Endothelial cell of umbilical vein (primary cell): ENCODE measurements around the gene MAGIX.

Experiments
- CTCF ChIP-seq, 2 donors: IDR thresholded peaks; 1 replicate in 1 of 2; 2 replicates in 1 of 2; pipeline ENCODE4 v1.5.1; 2011; ENCODE audit warnings: low read length in 2 of 2, mild to moderate bottlenecking in 2 of 2, moderate library complexity in 2 of 2, control low read depth in 1 of 2, inconsistent platforms in 1 of 2, low read depth in 1 of 2; ENCODE audit not compliant: insufficient read depth in 1 of 2; ENCODE audit errors: extremely low read depth in 1 of 2
- EZH2 ChIP-seq: IDR thresholded peaks from 2 replicates; pipeline ENCODE4 v1.6.1; 2012; ENCODE audit warnings: borderline replicate concordance, low read depth, mild to moderate bottlenecking, moderate library complexity, low read length, inconsistent platforms; ENCODE audit not compliant: severe bottlenecking
- FOS ChIP-seq: IDR thresholded peaks from 2 replicates; pipeline ENCODE4 v1.6.1; 2011; ENCODE audit warnings: mild to moderate bottlenecking, low read length, moderate library complexity, borderline replicate concordance; ENCODE audit not compliant: insufficient read depth
- MAX ChIP-seq: IDR thresholded peaks from 2 replicates; pipeline ENCODE4 v1.6.1; 2011; ENCODE audit not compliant: insufficient read depth, insufficient read length
- MYC ChIP-seq: IDR thresholded peaks from one replicate; pipeline ENCODE4 v1.6.1; 2011; ENCODE audit warnings: mild to moderate bottlenecking, low read depth, low read length
- POLR2A ChIP-seq: IDR thresholded peaks from 2 replicates; pipeline ENCODE4 v1.6.1; 2012; ENCODE audit warnings: low read depth, mild to moderate bottlenecking, control low read depth, low read length
- POLR2AphosphoS5 ChIP-seq: IDR thresholded peaks from 2 replicates; pipeline ENCODE4 v1.6.1; 2012; ENCODE audit warnings: low read depth, mild to moderate bottlenecking, control low read depth, low read length, moderate library complexity; ENCODE audit not compliant: insufficient read depth

GRCh38 chrX:49177338-49177833, 14.8 kb downstream of the MAGIX start:
- no peak for TF ChIP-seq CTCF (IDR thresholded peaks at IDR 0.05; ENCODE audit: extremely low read depth in 1 of 2, insufficient read depth in 1 of 2, low read depth in 1 of 2, low read length in 2 of 2)
- no peak for TF ChIP-seq POLR2AphosphoS5
- no peak for TF ChIP-seq POLR2A
- no peak for TF ChIP-seq EZH2
- no peak for TF ChIP-seq MAX
- no peak for TF ChIP-seq FOS
- TF ChIP-seq MYC: no peak
